GM23338 (cell line): ENCODE data around the gene DGAT2. TPM values are rescaled to one million over a fixed set of nuclear protein-coding genes. Genes with fewer than 3 reads are reported as not detected.

Experiments used
- ATAC-seq: fragments of 200-7000 bp; cut with Tn5 transposase; 3 replicates; pipeline ENCODE4 v1.9.1; 2020
- DNase-seq: peaks from one replicate; pipeline ENCODE4 v3.0.0-alpha.2; 2015; ENCODE audit warnings: low spot score
- H2AFZ ChIP-seq: fragments of 200-600 bp; sonication (generic); 2 replicates; pipeline ENCODE4 v1.8.0; 2016; ENCODE audit warnings: antibody characterized with exemption, mild to moderate bottlenecking, moderate library complexity
- H3F3A ChIP-seq: fragments of 200-600 bp; sonication (generic); replicated peaks from 2 replicates; pipeline ENCODE4 v1.8.0; 2017; ENCODE audit warnings: antibody characterized with exemption, mixed run types, low read depth
- H3K27ac ChIP-seq: fragments of 200-600 bp; sonication (generic); 2 replicates; pipeline ENCODE4 v1.6.1; 2016; ENCODE audit warnings: low read depth
- H3K27me3 ChIP-seq: fragments of 200-600 bp; sonication (generic); 2 replicates; pipeline ENCODE4 v1.8.0; 2016; ENCODE audit warnings: mild to moderate bottlenecking, mixed run types, moderate library complexity; ENCODE audit not compliant: insufficient read depth
- H3K36me3 ChIP-seq: fragments of 200-600 bp; sonication (generic); 2 replicates; pipeline ENCODE4 v1.8.0; 2016; ENCODE audit warnings: mild to moderate bottlenecking; ENCODE audit not compliant: insufficient read depth
- H3K4me1 ChIP-seq: fragments of 200-600 bp; sonication (generic); 2 replicates; pipeline ENCODE4 v1.8.0; 2016; ENCODE audit warnings: mild to moderate bottlenecking, moderate library complexity; ENCODE audit not compliant: insufficient read depth
- H3K4me2 ChIP-seq: fragments of 200-600 bp; sonication (generic); 2 replicates; pipeline ENCODE4 v1.7.1; 2017; ENCODE audit warnings: mixed run types
- H3K4me3 ChIP-seq: fragments of 200-600 bp; sonication (generic); 2 replicates; pipeline ENCODE4 v1.6.1; 2016; ENCODE audit warnings: mixed run types
- H3K79me2 ChIP-seq: fragments of 200-600 bp; sonication (generic); replicated peaks from 2 replicates; pipeline ENCODE4 v1.8.0; 2017; ENCODE audit warnings: mild to moderate bottlenecking; ENCODE audit not compliant: insufficient read depth
- H3K9me2 ChIP-seq: fragments of 200-600 bp; sonication (generic); 2 replicates; pipeline ENCODE4 v1.8.0; 2017; ENCODE audit not compliant: insufficient read depth
- H4K20me1 ChIP-seq: fragments of 200-600 bp; sonication (generic); replicated peaks from 2 replicates; pipeline ENCODE4 v1.8.0; 2017; ENCODE audit warnings: mild to moderate bottlenecking; ENCODE audit not compliant: insufficient read depth
- H3K27ac Mint-ChIP-seq: 2 replicates; pipeline ENCODE4 v1.8.0; 2020; ENCODE audit warnings: inconsistent platforms, mild to moderate bottlenecking, moderate library complexity, mixed read lengths
- H3K27me3 Mint-ChIP-seq: 3 replicates; pipeline ENCODE4 v1.8.0; 2022; ENCODE audit warnings: low read depth, mild to moderate bottlenecking, moderate library complexity, mixed read lengths, inconsistent platforms; ENCODE audit not compliant: insufficient read depth, poor library complexity
- H3K36me3 Mint-ChIP-seq: 3 replicates; pipeline ENCODE4 v1.8.0; 2021; ENCODE audit warnings: low read depth, mild to moderate bottlenecking, inconsistent platforms, moderate library complexity, mixed read lengths
- H3K4me1 Mint-ChIP-seq: 3 replicates; pipeline ENCODE4 v1.8.0; 2020; ENCODE audit warnings: mild to moderate bottlenecking, inconsistent platforms, mixed read lengths
- H3K4me3 Mint-ChIP-seq: 3 replicates; pipeline ENCODE4 v1.8.0; 2021; ENCODE audit warnings: moderate library complexity, mild to moderate bottlenecking, inconsistent platforms, mixed read lengths
- H3K9me3 Mint-ChIP-seq: 3 replicates; pipeline ENCODE4 v1.8.0; 2020; ENCODE audit warnings: moderate library complexity, mild to moderate bottlenecking, inconsistent platforms, mixed read lengths
- CREB1 ChIP-seq: fragments of 250-450 bp; sonication (Bioruptor Pico); IDR thresholded peaks from 2 replicates; pipeline ENCODE4 v1.5.0; 2020; ENCODE audit warnings: low read depth, mild to moderate bottlenecking, moderate library complexity
- EZH2 ChIP-seq: fragments of 200-600 bp; sonication (generic); IDR thresholded peaks from one replicate; pipeline ENCODE4 v1.8.0; 2017; ENCODE audit warnings: antibody characterized with exemption, mild to moderate bottlenecking, low read depth; ENCODE audit not compliant: unreplicated experiment
- JUNB ChIP-seq: IDR thresholded peaks from one replicate; pipeline ENCODE4 v1.6.1; 2016; ENCODE audit warnings: antibody characterized with exemption; ENCODE audit not compliant: unreplicated experiment
- STAT1 ChIP-seq: IDR thresholded peaks from one replicate; pipeline ENCODE4 v1.6.1; 2016; ENCODE audit warnings: antibody characterized with exemption; ENCODE audit not compliant: unreplicated experiment
- polyA plus RNA-seq: library from polyadenylated mRNA; unstranded; fragments of >200 nt; fragmentation: Nextera tagmentation; extraction: Ambion mirVana; gene quantifications from 2 replicates; pipeline ENCODE4 v1.2.1, GENCODE V29; 2016
- total RNA-seq: library from RNA; depleted of rRNA; stranded (reverse); fragments of >200 nt; shearing (Covaris generic); gene quantifications from 2 replicates; pipeline ENCODE4 v1.2.3, GENCODE V29; 2014
- TF ChIP-seq, protein P1 (sequence below): fragments of 250-450 bp; sonication (Bioruptor Pico); IDR thresholded peaks from 2 replicates; pipeline ENCODE4 v1.5.0; 2020; ENCODE audit warnings: mild to moderate bottlenecking, moderate library complexity
- TF ChIP-seq, protein P2 (sequence below): IDR thresholded peaks from 2 replicates; pipeline ENCODE4 v1.6.1; 2016; ENCODE audit warnings: antibody characterized with exemption
- TF ChIP-seq, protein P3 (sequence below), 2 experiments: fragments of 200-600 bp in 1 of 2; sonication (generic) in 1 of 2; conservative IDR thresholded peaks; 2 replicates each; pipeline versions ENCODE4 v1.5.1 to v1.6.1; 2016 to 2017; ENCODE audit warnings: antibody characterized with exemption in 2 of 2, low read depth in 2 of 2, mild to moderate bottlenecking in 2 of 2, moderate library complexity in 1 of 2
- TF ChIP-seq, protein P4 (sequence below): IDR thresholded peaks from one replicate; pipeline ENCODE4 v1.6.1; 2018; ENCODE audit warnings: antibody characterized with exemption; ENCODE audit not compliant: unreplicated experiment

DGAT2 gene
- total and polyA plus RNA-seq, 2 experiments from 2014 or later, result 1.9 to 2.6 TPM

DNA sequence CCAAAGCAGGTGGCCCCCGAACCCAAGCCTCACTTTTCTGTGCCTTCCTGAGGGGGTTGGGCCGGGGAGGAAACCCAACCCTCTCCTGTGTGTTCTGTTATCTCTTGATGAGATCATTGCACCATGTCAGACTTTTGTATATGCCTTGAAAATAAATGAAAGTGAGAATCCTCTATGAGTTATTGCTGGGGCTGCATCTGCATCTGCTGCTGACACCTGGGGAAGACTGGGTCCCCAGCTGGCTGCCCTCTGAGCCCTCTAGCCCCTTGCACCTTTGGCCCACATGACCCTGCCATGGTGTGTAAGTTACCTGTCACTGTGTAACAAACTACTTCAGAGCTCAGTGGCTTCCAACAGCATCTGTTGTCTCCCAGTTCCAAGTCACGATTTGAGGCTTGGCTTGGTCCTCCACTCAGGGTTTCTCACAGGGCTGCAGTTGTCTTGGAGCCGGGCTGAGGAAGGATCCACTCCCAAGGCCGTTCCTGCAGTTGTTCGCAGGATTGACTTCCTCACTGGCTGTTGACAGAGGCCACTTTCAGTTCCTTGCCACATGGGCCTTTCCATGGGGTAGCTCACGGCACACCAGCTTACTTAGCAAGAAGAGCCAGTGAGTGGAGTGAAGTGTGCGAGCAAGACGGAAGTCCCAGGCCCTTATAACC lies 32.9 kb downstream of the DGAT2 start (continued):
- TF ChIP-seq, protein P1, sequence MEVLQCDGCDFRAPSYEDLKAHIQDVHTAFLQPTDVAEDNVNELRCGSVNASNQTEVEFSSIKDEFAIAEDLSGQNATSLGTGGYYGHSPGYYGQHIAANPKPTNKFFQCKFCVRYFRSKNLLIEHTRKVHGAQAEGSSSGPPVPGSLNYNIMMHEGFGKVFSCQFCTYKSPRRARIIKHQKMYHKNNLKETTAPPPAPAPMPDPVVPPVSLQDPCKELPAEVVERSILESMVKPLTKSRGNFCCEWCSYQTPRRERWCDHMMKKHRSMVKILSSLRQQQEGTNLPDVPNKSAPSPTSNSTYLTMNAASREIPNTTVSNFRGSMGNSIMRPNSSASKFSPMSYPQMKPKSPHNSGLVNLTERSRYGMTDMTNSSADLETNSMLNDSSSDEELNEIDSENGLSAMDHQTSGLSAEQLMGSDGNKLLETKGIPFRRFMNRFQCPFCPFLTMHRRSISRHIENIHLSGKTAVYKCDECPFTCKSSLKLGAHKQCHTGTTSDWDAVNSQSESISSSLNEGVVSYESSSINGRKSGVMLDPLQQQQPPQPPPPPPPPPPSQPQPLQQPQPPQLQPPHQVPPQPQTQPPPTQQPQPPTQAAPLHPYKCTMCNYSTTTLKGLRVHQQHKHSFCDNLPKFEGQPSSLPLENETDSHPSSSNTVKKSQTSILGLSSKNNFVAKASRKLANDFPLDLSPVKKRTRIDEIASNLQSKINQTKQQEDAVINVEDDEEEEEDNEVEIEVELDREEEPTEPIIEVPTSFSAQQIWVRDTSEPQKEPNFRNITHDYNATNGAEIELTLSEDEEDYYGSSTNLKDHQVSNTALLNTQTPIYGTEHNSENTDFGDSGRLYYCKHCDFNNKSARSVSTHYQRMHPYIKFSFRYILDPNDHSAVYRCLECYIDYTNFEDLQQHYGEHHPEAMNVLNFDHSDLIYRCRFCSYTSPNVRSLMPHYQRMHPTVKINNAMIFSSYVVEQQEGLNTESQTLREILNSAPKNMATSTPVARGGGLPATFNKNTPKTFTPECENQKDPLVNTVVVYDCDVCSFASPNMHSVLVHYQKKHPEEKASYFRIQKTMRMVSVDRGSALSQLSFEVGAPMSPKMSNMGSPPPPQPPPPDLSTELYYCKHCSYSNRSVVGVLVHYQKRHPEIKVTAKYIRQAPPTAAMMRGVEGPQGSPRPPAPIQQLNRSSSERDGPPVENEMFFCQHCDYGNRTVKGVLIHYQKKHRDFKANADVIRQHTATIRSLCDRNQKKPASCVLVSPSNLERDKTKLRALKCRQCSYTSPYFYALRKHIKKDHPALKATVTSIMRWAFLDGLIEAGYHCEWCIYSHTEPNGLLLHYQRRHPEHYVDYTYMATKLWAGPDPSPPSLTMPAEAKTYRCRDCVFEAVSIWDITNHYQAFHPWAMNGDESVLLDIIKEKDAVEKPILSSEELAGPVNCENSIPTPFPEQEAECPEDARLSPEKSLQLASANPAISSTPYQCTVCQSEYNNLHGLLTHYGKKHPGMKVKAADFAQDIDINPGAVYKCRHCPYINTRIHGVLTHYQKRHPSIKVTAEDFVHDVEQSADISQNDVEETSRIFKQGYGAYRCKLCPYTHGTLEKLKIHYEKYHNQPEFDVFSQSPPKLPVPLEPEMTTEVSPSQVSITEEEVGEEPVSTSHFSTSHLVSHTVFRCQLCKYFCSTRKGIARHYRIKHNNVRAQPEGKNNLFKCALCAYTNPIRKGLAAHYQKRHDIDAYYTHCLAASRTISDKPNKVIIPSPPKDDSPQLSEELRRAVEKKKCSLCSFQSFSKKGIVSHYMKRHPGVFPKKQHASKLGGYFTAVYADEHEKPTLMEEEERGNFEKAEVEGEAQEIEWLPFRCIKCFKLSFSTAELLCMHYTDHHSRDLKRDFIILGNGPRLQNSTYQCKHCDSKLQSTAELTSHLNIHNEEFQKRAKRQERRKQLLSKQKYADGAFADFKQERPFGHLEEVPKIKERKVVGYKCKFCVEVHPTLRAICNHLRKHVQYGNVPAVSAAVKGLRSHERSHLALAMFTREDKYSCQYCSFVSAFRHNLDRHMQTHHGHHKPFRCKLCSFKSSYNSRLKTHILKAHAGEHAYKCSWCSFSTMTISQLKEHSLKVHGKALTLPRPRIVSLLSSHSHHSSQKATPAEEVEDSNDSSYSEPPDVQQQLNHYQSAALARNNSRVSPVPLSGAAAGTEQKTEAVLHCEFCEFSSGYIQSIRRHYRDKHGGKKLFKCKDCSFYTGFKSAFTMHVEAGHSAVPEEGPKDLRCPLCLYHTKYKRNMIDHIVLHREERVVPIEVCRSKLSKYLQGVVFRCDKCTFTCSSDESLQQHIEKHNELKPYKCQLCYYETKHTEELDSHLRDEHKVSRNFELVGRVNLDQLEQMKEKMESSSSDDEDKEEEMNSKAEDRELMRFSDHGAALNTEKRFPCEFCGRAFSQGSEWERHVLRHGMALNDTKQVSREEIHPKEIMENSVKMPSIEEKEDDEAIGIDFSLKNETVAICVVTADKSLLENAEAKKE (CRISPR knock-in tag), result no peak
- TF ChIP-seq, protein P2, sequence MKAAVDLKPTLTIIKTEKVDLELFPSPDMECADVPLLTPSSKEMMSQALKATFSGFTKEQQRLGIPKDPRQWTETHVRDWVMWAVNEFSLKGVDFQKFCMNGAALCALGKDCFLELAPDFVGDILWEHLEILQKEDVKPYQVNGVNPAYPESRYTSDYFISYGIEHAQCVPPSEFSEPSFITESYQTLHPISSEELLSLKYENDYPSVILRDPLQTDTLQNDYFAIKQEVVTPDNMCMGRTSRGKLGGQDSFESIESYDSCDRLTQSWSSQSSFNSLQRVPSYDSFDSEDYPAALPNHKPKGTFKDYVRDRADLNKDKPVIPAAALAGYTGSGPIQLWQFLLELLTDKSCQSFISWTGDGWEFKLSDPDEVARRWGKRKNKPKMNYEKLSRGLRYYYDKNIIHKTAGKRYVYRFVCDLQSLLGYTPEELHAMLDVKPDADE, result no peak

DNA sequence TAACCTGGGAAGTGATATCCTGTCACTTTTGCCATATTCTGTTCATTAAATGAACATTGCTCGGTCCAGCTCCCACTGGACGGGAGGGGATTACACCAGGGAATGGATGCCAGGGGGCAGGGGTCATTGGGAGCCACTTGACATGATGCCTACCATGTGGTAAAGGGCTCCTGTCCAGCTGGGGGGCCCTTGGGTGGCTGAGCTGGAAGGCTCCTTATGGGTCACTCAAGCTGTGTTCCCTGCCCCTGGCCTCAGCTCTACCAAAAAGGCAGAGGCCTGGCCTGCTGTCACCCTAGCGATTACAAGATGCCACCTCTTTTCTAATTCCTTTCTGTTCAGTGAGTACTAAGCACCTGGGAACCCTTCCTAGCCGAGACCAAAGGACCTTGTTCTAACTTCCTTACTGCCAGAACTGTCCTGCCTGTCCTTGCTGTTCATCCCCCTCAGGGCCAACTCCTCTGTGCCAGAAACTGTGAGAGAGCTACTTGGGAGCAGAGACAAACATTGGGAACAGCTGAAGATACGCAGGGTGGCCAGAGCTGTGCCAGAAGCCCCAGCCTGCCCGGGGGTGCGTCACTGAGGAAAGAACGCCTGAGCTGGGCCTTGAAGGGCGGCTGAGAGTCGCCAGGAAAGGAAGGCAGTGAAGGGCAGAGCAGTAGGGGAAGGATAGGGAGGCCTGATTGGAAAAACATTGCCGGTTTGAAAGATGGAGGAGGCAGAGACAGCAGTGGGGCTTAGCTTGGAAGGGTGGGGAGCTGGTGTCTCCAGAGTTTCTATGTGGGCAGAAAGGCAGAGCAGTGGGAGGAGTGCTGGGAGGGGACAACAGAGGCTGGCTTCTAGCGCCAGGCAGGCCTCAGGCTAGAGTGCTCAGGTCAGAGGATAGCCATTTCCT lies 33.7 kb downstream of the DGAT2 start:
- Mint-ChIP-seq H3K27me3 (peaks cover 3% of the 10 kb centered on the region), H3K9me3 (no peaks in the 10 kb centered on the region), H3K4me3 (no peak overlapping the region), H3K36me3 (no peaks in the 10 kb centered on the region), H3K4me1 (peaks cover 3% of the 10 kb centered on the region; the same call in 1 of the 3 replicates), H3K27ac (no peak overlapping the region)
- no peaks in the 10 kb centered on the region for H3K27me3 ChIP-seq
- no peaks in the 10 kb centered on the region for H4K20me1 ChIP-seq
- no peak overlapping the region for H3K27ac ChIP-seq
- no peak overlapping the region for H3K4me3 ChIP-seq
- DNase-seq (no peak), ATAC-seq (no peak)
- H3K79me2 ChIP-seq, result no peaks in the 10 kb centered on the region
- no peak overlapping the region for H2AFZ ChIP-seq
- no peaks in the 10 kb centered on the region for H3K9me2 ChIP-seq
- no peaks in the 10 kb centered on the region for H3F3A ChIP-seq
- H3K36me3 ChIP-seq, result no peaks in the 10 kb centered on the region
- no peaks in the 10 kb centered on the region for H3K4me1 ChIP-seq
- no peak overlapping the region for H3K4me2 ChIP-seq
- TF ChIP-seq, protein P3, sequence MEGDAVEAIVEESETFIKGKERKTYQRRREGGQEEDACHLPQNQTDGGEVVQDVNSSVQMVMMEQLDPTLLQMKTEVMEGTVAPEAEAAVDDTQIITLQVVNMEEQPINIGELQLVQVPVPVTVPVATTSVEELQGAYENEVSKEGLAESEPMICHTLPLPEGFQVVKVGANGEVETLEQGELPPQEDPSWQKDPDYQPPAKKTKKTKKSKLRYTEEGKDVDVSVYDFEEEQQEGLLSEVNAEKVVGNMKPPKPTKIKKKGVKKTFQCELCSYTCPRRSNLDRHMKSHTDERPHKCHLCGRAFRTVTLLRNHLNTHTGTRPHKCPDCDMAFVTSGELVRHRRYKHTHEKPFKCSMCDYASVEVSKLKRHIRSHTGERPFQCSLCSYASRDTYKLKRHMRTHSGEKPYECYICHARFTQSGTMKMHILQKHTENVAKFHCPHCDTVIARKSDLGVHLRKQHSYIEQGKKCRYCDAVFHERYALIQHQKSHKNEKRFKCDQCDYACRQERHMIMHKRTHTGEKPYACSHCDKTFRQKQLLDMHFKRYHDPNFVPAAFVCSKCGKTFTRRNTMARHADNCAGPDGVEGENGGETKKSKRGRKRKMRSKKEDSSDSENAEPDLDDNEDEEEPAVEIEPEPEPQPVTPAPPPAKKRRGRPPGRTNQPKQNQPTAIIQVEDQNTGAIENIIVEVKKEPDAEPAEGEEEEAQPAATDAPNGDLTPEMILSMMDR (conservative IDR thresholded peaks at IDR 0.05; ENCODE audit: low read depth in 2 of 2), result no peak
- TF ChIP-seq CREB1 (CRISPR knock-in tag) (no peak), JUNB (no peak), EZH2 (no peak), STAT1 (no peak)
- TF ChIP-seq, protein P4, sequence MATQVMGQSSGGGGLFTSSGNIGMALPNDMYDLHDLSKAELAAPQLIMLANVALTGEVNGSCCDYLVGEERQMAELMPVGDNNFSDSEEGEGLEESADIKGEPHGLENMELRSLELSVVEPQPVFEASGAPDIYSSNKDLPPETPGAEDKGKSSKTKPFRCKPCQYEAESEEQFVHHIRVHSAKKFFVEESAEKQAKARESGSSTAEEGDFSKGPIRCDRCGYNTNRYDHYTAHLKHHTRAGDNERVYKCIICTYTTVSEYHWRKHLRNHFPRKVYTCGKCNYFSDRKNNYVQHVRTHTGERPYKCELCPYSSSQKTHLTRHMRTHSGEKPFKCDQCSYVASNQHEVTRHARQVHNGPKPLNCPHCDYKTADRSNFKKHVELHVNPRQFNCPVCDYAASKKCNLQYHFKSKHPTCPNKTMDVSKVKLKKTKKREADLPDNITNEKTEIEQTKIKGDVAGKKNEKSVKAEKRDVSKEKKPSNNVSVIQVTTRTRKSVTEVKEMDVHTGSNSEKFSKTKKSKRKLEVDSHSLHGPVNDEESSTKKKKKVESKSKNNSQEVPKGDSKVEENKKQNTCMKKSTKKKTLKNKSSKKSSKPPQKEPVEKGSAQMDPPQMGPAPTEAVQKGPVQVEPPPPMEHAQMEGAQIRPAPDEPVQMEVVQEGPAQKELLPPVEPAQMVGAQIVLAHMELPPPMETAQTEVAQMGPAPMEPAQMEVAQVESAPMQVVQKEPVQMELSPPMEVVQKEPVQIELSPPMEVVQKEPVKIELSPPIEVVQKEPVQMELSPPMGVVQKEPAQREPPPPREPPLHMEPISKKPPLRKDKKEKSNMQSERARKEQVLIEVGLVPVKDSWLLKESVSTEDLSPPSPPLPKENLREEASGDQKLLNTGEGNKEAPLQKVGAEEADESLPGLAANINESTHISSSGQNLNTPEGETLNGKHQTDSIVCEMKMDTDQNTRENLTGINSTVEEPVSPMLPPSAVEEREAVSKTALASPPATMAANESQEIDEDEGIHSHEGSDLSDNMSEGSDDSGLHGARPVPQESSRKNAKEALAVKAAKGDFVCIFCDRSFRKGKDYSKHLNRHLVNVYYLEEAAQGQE, result no peak
- TF ChIP-seq, protein P2, result no peak
